Body of pancreas (tissue), 4 donors: ENCODE data around the gene TPD52L2.

Experiments used
- POLR2A ChIP-seq, 3 donors: fragments of 450-650 bp; IDR thresholded peaks; one replicate each; pipeline ENCODE4 v1.6.1; 2016; ENCODE audit warnings: antibody characterized with exemption in 3 of 3, mild to moderate bottlenecking in 2 of 3
- TF ChIP-seq, protein P1 (sequence below), 7 experiments: fragments of 450-650 bp in 4 of 7; fragments of 200-600 bp in 3 of 7; sonication (generic) in 3 of 7; IDR thresholded peaks; one replicate each; pipeline ENCODE4 v1.5.1; 2016 to 2019; ENCODE audit warnings: antibody characterized with exemption in 7 of 7

DNA sequence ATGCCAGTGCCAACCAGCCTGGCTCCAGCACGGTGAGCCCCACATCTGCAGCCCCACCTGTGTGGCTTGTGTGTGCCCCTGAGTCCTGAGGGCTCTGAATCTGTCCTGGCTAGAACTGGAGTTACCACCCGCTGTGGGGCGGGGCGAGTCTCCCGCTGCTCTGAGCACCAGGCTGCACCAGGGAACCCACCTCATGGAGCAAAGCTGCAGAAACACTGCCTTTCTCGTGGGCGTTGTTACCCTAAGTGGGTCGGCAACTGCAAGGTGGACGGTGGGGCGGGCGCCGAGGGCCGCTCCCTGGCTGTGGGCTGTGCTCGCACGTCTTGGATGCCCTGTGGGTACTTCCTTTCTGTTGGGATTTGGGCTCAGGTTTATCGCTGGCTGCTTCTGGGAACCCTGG lies 21.3 kb upstream of the TPD52L2 start:
- TF ChIP-seq, protein P1, sequence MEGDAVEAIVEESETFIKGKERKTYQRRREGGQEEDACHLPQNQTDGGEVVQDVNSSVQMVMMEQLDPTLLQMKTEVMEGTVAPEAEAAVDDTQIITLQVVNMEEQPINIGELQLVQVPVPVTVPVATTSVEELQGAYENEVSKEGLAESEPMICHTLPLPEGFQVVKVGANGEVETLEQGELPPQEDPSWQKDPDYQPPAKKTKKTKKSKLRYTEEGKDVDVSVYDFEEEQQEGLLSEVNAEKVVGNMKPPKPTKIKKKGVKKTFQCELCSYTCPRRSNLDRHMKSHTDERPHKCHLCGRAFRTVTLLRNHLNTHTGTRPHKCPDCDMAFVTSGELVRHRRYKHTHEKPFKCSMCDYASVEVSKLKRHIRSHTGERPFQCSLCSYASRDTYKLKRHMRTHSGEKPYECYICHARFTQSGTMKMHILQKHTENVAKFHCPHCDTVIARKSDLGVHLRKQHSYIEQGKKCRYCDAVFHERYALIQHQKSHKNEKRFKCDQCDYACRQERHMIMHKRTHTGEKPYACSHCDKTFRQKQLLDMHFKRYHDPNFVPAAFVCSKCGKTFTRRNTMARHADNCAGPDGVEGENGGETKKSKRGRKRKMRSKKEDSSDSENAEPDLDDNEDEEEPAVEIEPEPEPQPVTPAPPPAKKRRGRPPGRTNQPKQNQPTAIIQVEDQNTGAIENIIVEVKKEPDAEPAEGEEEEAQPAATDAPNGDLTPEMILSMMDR (IDR thresholded peaks at IDR 0.05) = no peak
- no peak for TF ChIP-seq POLR2A (IDR thresholded peaks at IDR 0.05)
